Testis (tissue), 3 donors: ENCODE results near the gene SH3RF3. TPM values are rescaled to one million over a fixed set of nuclear protein-coding genes. Genes with fewer than 3 reads are reported as not detected.

Experiments
- DNase-seq: peaks from one replicate; pipeline ENCODE4 v3.0.0-alpha.2; 2019
- H3K27ac ChIP-seq, 2 donors: fragments of 200-600 bp; sonication (generic); one replicate each; pipeline ENCODE4 v1.5.1; 2019
- H3K27me3 ChIP-seq: fragments of 200-600 bp; sonication (generic); one replicate; pipeline ENCODE4 v1.5.1; 2019
- H3K36me3 ChIP-seq: fragments of 200-600 bp; sonication (generic); one replicate; pipeline ENCODE4 v1.5.1; 2017; ENCODE audit warnings: low read depth; ENCODE audit errors: missing control alignments
- H3K4me1 ChIP-seq: fragments of 200-600 bp; sonication (generic); one replicate; pipeline ENCODE4 v1.5.1; 2019
- H3K4me3 ChIP-seq, 2 donors: fragments of 200-600 bp; sonication (generic); one replicate each; pipeline ENCODE4 v1.5.1; 2017 to 2019
- H3K9me3 ChIP-seq: fragments of 200-600 bp; sonication (generic); one replicate; pipeline ENCODE4 v1.5.1; 2017
- POLR2A ChIP-seq: fragments of 450-650 bp; IDR thresholded peaks from one replicate; pipeline ENCODE4 v1.6.1; 2017; ENCODE audit warnings: antibody characterized with exemption, mild to moderate bottlenecking, moderate library complexity
- WGBS, 2 donors: methylation state at CpG; one replicate each; pipeline ENCODE4 v1.1.5; 2018; 5-methylcytosine and 5-hydroxymethylcytosine counted together
- intact Hi-C: fragments of 100-400 bp; cut with DNase I; formaldehyde crosslinking; loops from one replicate; pipeline ENCODE4 v1.15.1; 2023; ENCODE audit warnings: low total_unique reads
- polyA plus RNA-seq: library from polyadenylated mRNA; stranded (reverse); fragments of 350-450 nt; fragmentation: Illumina TruSeq; extraction: RNeasy Lipid Tissue Mini Kit (QIAGEN cat#74804); gene quantifications from one replicate; pipeline ENCODE4 v1.2.3, GENCODE V29; 2014; ENCODE audit warnings: low read depth, low replicate concordance; ENCODE audit not compliant: insufficient read depth
- total RNA-seq, 2 donors: library from RNA; depleted of rRNA; stranded (reverse); fragments of >200 nt; gene quantifications; one replicate each; pipeline ENCODE4 v1.2.3, GENCODE V29; 2016
- TF ChIP-seq, protein P1 (sequence below), 3 experiments: fragments of 450-650 bp in 2 of 3; fragments of 200-600 bp in 1 of 3; sonication (generic) in 1 of 3; IDR thresholded peaks; one replicate each; pipeline ENCODE4 v1.5.1; 2016 to 2019; ENCODE audit warnings: antibody characterized with exemption in 3 of 3, mild to moderate bottlenecking in 2 of 3, moderate library complexity in 1 of 3

SH3RF3 gene
- total and polyA plus RNA-seq, 3 donors from 2014 or later: 9.3 to 20.1 (median 16.5) TPM

DNA sequence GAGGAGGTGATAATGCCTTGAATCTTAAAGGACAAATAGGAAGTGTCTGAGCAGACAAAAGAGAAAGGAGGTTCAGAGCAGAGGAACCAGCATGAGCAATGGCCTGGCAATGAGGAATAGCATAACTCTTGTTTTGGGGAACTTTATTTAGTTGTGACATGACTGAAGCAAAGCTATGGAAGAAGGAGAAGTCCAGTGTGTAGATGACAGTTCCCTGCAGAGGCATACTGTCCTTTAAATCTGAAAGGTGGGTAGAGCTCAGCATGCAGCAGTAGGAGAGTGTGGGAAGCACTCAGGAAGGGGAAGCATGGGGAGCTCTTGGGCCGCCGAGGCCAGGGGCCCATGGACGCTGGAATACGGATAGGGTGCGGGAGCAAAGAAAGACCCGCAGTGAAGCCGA lies 311.0 kb downstream of the SH3RF3 start:
- no peaks in the 10 kb centered on the region for H3K36me3 ChIP-seq
- intact Hi-C loops: no loop called here

DNA sequence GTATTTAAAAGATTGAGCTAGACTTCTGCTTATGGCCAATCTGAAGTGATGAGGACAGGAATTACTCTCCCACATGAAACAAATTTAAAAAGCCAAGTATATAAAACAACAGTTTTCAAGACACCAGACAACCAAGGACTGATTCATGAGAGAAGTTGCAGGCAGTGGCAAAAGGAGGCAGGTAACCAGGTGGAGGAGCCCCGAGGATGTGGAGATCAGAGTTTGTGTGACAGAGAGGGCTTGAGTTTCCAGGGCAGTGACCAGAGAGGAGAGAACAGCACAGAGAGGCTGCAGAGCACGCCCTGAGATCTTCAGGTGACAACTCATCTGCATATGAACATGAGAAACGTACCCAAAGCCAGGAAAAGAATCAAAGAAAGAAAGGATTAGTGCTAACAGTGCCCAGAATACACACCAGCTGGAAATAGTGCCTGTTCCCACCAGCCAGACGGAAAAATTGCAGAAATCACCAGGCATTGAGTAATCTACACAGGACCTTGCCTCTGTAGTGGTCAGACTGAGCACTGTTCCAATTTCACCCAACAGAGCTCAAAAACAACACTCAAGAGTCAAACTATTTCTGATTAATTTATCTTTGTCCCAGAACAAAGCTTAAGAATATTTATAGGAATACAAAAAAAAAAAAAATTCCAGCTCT lies 311.6 kb downstream of the SH3RF3 start:
- intact Hi-C loops: no loop called here
- 85 to 89% methylated on average over 4 of the region's 4 CpGs for WGBS, 2 donors

More for the DNA sequence above, 311.0 kb downstream of the SH3RF3 start:
- Histone ChIP-seq H3K27me3 (no peaks in the 10 kb centered on the region), H3K4me1 (no peaks in the 10 kb centered on the region), H3K4me3 (no peak overlapping the region), H3K27ac (no peak overlapping the region), H3K9me3 (no peaks in the 10 kb centered on the region)
- DNase-seq: no peak
- 97 to 98% methylated on average over 7 of the region's 7 CpGs for WGBS, 2 donors
- TF ChIP-seq POLR2A: no peak
- TF ChIP-seq, protein P1, sequence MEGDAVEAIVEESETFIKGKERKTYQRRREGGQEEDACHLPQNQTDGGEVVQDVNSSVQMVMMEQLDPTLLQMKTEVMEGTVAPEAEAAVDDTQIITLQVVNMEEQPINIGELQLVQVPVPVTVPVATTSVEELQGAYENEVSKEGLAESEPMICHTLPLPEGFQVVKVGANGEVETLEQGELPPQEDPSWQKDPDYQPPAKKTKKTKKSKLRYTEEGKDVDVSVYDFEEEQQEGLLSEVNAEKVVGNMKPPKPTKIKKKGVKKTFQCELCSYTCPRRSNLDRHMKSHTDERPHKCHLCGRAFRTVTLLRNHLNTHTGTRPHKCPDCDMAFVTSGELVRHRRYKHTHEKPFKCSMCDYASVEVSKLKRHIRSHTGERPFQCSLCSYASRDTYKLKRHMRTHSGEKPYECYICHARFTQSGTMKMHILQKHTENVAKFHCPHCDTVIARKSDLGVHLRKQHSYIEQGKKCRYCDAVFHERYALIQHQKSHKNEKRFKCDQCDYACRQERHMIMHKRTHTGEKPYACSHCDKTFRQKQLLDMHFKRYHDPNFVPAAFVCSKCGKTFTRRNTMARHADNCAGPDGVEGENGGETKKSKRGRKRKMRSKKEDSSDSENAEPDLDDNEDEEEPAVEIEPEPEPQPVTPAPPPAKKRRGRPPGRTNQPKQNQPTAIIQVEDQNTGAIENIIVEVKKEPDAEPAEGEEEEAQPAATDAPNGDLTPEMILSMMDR (IDR thresholded peaks at IDR 0.05): no peak

DNA sequence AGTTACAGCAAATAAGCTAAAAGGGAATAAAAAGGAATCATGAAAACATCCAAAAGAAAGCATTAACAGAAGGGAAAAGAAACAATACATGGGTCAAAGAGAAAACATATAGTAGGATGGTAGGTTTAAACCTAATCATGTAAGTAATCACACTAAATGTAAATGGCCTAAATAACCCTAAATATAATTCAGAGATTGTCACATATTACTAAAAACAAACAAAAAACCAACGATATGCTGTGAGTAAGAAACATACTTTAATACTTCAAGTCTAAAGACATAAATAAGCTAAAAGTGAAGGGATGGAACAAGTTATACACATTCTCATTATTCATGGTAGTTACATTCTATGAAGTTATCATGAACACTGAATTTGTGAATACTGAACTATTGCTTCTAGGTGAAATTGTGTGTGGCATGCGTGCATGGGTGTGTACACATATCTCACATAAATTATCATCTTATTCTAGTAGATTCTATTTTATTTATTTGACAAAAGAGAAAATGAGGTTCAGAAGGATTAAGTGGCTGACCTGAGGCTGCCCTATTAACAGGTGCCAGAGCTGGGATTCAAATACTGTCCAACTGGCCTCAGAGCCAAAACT lies 313.8 kb downstream of the SH3RF3 start:
- Histone ChIP-seq H3K27me3 (no peaks in the 10 kb centered on the region), H3K27ac (no peak overlapping the region), H3K36me3 (no peaks in the 10 kb centered on the region), H3K9me3 (no peaks in the 10 kb centered on the region), H3K4me1 (no peaks in the 10 kb centered on the region), H3K4me3 (no peak overlapping the region)
- intact Hi-C loops: no loop called here
- 94 to 96% methylated on average over 2 of the region's 2 CpGs for WGBS, 2 donors
- DNase-seq: no peak
- no peak for TF ChIP-seq POLR2A
- TF ChIP-seq, protein P1 (IDR thresholded peaks at IDR 0.05): no peak

More for the DNA sequence above, 311.6 kb downstream of the SH3RF3 start:
- Histone ChIP-seq H3K4me1 (no peaks in the 10 kb centered on the region), H3K9me3 (no peaks in the 10 kb centered on the region), H3K27ac (no peak overlapping the region), H3K27me3 (no peaks in the 10 kb centered on the region), H3K36me3 (no peaks in the 10 kb centered on the region), H3K4me3 (no peak overlapping the region)
- no peak for TF ChIP-seq POLR2A
- TF ChIP-seq, protein P1 (IDR thresholded peaks at IDR 0.05): no peak
- no peak for DNase-seq

DNA sequence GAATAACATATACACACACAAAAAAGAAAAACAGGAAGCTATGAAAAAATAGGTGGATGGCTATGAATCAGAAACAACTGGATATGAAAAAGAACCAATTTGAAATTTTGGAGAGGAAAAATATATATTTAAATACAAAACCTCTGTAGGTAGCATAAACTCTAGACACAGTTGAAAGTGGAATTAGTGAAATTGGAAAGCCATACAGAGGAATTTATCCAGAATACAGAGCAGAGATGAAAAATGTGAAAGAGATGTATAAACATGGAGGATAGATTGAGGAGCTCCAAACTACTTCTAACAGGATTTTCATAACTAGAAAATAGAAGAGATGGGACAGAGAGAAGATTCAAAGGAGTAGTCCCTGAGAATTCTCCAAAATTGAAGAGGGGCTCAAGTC lies 315.9 kb downstream of the SH3RF3 start:
- no peak for DNase-seq
- H3K4me3 ChIP-seq: no peak overlapping the region
- intact Hi-C loops: no loop called here
- H3K27ac ChIP-seq: no peak overlapping the region
- no peaks in the 10 kb centered on the region for H3K4me1 ChIP-seq
- no peaks in the 10 kb centered on the region for H3K36me3 ChIP-seq
- no peaks in the 10 kb centered on the region for H3K9me3 ChIP-seq
- no peaks in the 10 kb centered on the region for H3K27me3 ChIP-seq
- no peak for TF ChIP-seq POLR2A
- TF ChIP-seq, protein P1 (IDR thresholded peaks at IDR 0.05): no peak
